ENCODE results near the gene ELOVL5. TPM values are rescaled to one million over a fixed set of nuclear protein-coding genes. Genes with fewer than 3 reads are reported as not detected.
A peak's percentile ranks its signal among the peaks of the same experiment; 100 is the strongest.

ELOVL5 gene
- total and polyA plus RNA-seq, 4 donors, result 22.1 to 77.8 (median 57.8) TPM

DNA sequence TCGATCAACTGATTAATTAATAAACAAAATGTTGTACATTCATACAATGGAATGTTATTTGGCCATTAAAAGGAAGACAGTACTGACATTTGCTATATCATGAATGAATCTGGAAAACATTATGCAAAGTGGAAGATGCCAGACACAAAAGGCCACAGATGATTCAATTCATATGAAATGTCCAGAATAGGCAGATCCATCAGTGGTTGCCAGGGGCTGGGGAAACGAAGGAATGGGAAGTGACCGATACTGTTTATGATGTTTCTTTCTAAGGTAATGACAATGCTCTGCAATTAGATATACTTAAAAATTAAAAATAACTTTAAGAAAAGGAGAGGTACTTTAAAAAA lies 37.2 kb downstream of the ELOVL5 start (continued):
- TF ChIP-seq FOXA2 (IDR thresholded peaks at IDR 0.05) (no peak), EGR1 (IDR thresholded peaks at IDR 0.05; ENCODE audit: low read depth in 2 of 2) (no peak), FOXA1 (IDR thresholded peaks at IDR 0.05) (no peak), RAD21 (IDR thresholded peaks at IDR 0.05) (no peak), HNF4A (conservative IDR thresholded peaks at IDR 0.05) (no peak), ATF3 (IDR thresholded peaks at IDR 0.05) (no peak), SP1 (IDR thresholded peaks at IDR 0.05) (no peak), JUND (IDR thresholded peaks at IDR 0.05) (no peak)

DNA sequence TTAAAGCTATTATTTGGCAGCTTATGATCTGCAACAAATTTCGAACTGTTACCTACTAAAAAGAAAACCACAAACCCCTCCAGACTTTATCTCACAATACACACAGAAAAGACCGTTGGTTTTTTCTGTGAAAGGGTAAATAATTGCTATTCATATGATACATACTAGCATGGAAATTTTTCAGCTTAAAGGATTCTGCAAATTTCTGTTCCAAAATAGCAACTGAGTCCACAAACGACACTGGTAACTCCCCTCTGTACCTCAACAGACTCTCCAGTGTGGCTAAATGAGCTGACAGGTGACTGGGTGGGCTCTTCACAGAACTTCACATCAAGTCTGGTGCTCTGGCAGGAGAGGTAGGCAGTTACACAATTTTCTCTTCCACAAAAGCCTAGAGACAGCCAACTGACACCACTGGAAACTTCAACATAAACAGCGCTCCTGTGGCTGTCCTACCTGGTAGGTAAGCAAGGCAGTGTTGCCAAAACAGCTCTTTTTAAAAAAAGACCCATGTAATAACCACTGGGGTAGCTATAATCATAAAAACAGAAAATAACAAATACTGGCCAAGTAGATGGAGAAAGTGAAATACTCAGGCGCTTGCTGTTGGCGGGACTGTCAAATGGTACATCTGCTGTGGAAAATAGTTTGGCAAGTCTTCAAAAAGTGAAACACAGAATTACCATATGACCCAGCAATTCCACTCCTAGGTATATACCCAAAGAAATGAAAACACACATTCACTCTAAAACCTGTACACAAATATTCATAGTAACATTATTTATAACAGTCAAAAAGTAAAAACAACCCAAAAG lies 37.8 kb downstream of the ELOVL5 start:
- TF ChIP-seq ZBTB33 (IDR thresholded peaks at IDR 0.05) (no peak), HNF4A (conservative IDR thresholded peaks at IDR 0.05) (peak in 1 of 2 donors; percentile 13)
- H3K36me3 ChIP-seq (ENCODE audit: control insufficient read depth in 4 of 4, insufficient read depth in 3 of 4, low read depth in 1 of 4, low read length in 3 of 4), result no peaks in the 10 kb centered on the region
- H3K9me3 ChIP-seq (ENCODE audit: control insufficient read depth in 4 of 4, low read length in 3 of 4), result no peaks in the 10 kb centered on the region
- no peaks in the 10 kb centered on the region for H3K27me3 ChIP-seq (ENCODE audit: control insufficient read depth in 4 of 4, insufficient read depth in 4 of 4, low read length in 3 of 4)
- H3K27ac ChIP-seq (ENCODE audit: low read depth in 1 of 2, low read length in 2 of 2), result no peak overlapping the region
- no peak overlapping the region for H3K4me3 ChIP-seq (ENCODE audit: low read depth in 1 of 3, low read length in 3 of 3)
- no peak overlapping the region for H3K9ac ChIP-seq (ENCODE audit: low read depth in 1 of 2, low read length in 2 of 2)
- DNase-seq (ENCODE audit: low spot score), result no peak
- WGBS, result 68% methylated on average over 6 of the region's 6 CpGs
- H3K4me1 ChIP-seq (ENCODE audit: control insufficient read depth in 4 of 4, insufficient read depth in 4 of 4, low read length in 3 of 4), result peaks cover 5 to 38% (median 28%) of the 10 kb centered on the region in 4 donors

DNA sequence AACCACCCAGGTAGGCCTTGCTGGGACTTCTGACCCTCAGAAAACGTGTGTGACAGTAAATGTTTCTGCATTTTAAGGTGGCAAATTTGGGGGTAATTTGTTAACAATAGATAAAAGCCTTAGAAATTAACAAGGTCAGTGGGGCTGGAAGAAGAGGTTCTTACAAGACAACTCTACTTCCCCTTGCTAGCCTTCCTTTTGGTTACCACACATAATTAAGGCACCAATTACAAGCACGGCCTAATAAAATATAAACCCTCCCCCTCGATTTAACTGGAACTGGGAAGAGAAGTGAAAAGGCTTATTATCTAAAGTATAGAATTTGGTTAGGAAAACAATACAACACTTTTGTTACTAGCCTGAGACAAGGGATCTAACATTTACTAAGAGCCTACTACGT lies 38.8 kb downstream of the ELOVL5 start:
- H3K9me3 ChIP-seq (ENCODE audit: control insufficient read depth in 4 of 4, low read length in 3 of 4), result no peaks in the 10 kb centered on the region
- WGBS, result 85% methylated on average over 4 of the region's 4 CpGs
- H3K4me1 ChIP-seq (ENCODE audit: control insufficient read depth in 4 of 4, insufficient read depth in 4 of 4, low read length in 3 of 4), result peaks cover 4 to 38% (median 28%) of the 10 kb centered on the region in 4 donors
- no peak overlapping the region for H3K9ac ChIP-seq (ENCODE audit: low read depth in 1 of 2, low read length in 2 of 2)
- H3K36me3 ChIP-seq (ENCODE audit: control insufficient read depth in 4 of 4, insufficient read depth in 3 of 4, low read depth in 1 of 4, low read length in 3 of 4), result no peaks in the 10 kb centered on the region
- H3K4me3 ChIP-seq (ENCODE audit: low read depth in 1 of 3, low read length in 3 of 3), result no peak overlapping the region
- no peaks in the 10 kb centered on the region for H3K27me3 ChIP-seq (ENCODE audit: control insufficient read depth in 4 of 4, insufficient read depth in 4 of 4, low read length in 3 of 4)
- no peak for DNase-seq (ENCODE audit: low spot score)
- TF ChIP-seq HNF4G (IDR thresholded peaks at IDR 0.05) (no peak), ZBTB33 (IDR thresholded peaks at IDR 0.05) (no peak), SP1 (IDR thresholded peaks at IDR 0.05) (no peak)
- no peak overlapping the region for H3K27ac ChIP-seq (ENCODE audit: low read depth in 1 of 2, low read length in 2 of 2)
